Airway epithelial cell (primary cell): ENCODE measurements around the gene CCT6A. TPM values are rescaled to one million over a fixed set of nuclear protein-coding genes. Genes with fewer than 3 reads are reported as not detected.

Experiments
- total RNA-seq: library from RNA; depleted of rRNA; stranded (reverse); fragments of >200 nt; gene quantifications from 2 replicates; pipeline ENCODE4 v1.2.3, GENCODE V29; 2015

The CCT6A gene
- total RNA-seq = 224 and 240 TPM in 2 replicates

GRCh38 chr7:56051339-56052191, at the start of gene CCT6A, which contains the start of gene PSPH:
Gene CCT6A, plus strand, starts transcription at chr7:56051765. Its CDS starts 84 bp downstream, at chr7:56051849.
Gene PSPH, minus strand, starts transcription at chr7:56051444. Its CDS starts 30,232 bp downstream, at chr7:56021212.

GRCh38 chr7:56063882-56064625, 12.5 kb downstream of the CCT6A start, which contains the start of gene SUMF2:
Gene SUMF2, plus strand, starts transcription at chr7:56064286. Its CDS starts 26 bp downstream, at chr7:56064312.

GRCh38 chr7:56092789-56093531, 41.4 kb downstream of the CCT6A start, which contains the start of gene PHKG1:
Gene PHKG1, minus strand, starts transcription at chr7:56092952. Its CDS starts 4,011 bp downstream, at chr7:56088941.

GRCh38 chr7:56106108-56107073, 54.8 kb downstream of the CCT6A start, which contains the start of gene CHCHD2:
Gene CHCHD2, minus strand, starts transcription at chr7:56106476. Its CDS starts 63 bp downstream, at chr7:56106413.

Other genes starting within 250 kb of the CCT6A start
- not detected in 2 replicates for gene SEPTIN14, start 189.0 kb upstream of the CCT6A start, total RNA-seq
- 0.56 and 1.3 TPM in 2 replicates for gene ZNF713, start 164.3 kb upstream of the CCT6A start, total RNA-seq
- gene MRPS17, start 99.9 kb upstream of the CCT6A start, total RNA-seq = 11.1 and 16.0 TPM in 2 replicates
- 50.1 and 60.1 TPM in 2 replicates for gene NIPSNAP2, start 87.2 kb upstream of the CCT6A start, total RNA-seq
- 50.4 and 64.1 TPM in 2 replicates for gene PSPH, start 321 bp upstream of the CCT6A start, total RNA-seq
- gene SUMF2, start 12.5 kb downstream of the CCT6A start, total RNA-seq = 124 and 158 TPM in 2 replicates
- 0.07 TPM in 1 of 2 replicates, not detected in the other for gene PHKG1, start 41.2 kb downstream of the CCT6A start, total RNA-seq
- gene CHCHD2, start 54.7 kb downstream of the CCT6A start, total RNA-seq = 599 and 665 TPM in 2 replicates
- 5.7 TPM in 1 of 2 replicates, not detected in the other for gene NUPR2, start 64.7 kb downstream of the CCT6A start, total RNA-seq